ENCODE results near the gene DACT3. TPM values are rescaled to one million over a fixed set of nuclear protein-coding genes. Genes with fewer than 3 reads are reported as not detected.
A peak's percentile ranks its signal among the peaks of the same experiment; 100 is the strongest.

The DACT3 gene
- total RNA-seq, 1 donor from 2014 or later = 3.4 TPM

GRCh38 chr19:46600384-46601317 lies 60.3 kb downstream of the DACT3 start:
- DNase-seq (ENCODE audit: low spot score) = peak; percentile 98

DNA sequence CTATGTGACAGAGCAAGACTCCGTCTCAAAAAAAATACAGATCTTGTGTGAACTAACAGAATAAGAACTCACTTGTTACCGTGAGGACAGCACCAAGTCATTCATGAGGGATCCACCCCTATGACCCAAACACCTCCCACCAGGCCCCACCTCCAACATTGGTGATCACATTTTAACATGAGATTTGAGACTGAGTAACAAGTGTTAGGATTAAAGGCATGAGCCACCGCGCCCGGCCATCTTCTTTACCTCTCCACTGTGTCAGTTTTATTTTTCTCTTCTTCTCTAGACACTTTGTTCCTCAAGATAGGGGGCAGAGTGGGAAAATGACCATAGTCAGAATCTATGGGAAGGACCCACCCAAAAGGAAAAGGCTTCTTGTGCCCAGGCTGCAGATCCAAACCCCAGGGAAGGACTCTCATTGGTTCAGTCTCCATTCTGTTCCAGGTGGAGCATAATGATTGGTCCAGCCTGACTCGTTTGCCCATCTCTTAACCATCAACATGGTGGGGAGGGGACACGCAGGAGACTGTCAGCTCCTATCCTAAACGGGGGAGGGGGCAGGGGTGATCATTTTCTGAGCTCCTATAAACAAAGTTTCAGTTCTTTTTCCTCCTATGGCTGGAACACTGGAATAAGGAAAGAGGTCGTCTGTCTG lies 61.1 kb downstream of the DACT3 start:
- no peak for DNase-seq (ENCODE audit: low spot score)

- no peak for DNase-seq (ENCODE audit: low spot score)
These were observed 62.5 kb downstream of the DACT3 start for GRCh38 chr19:46598372-46598917.

Small RNAs within 50 kb of the gene (microRNA-seq; reads per million reads assigned to microRNA genes)
- gene MIR320E (ENCODE audit: borderline number of aligned reads) = 4.4 reads per million

Other genes with a start within 250 kb of the DACT3 start
- gene CCDC8, start 247.6 kb downstream of the DACT3 start, total RNA-seq = 2.9 TPM
- not detected for gene PNMA8C, start 232.2 kb downstream of the DACT3 start, total RNA-seq
- gene PNMA8A, start 189.6 kb downstream of the DACT3 start, total RNA-seq = 1.2 TPM
- 2.5 TPM for gene PNMA8B, start 165.3 kb downstream of the DACT3 start, total RNA-seq
- gene CALM3, start 59.9 kb downstream of the DACT3 start, total RNA-seq = 125 TPM
- 7.2 TPM for gene PTGIR, start 36.1 kb downstream of the DACT3 start, total RNA-seq
- gene GNG8, start 25.0 kb downstream of the DACT3 start, total RNA-seq = not detected
- gene PRKD2, start 55.9 kb upstream of the DACT3 start, total RNA-seq = 43.2 TPM
- gene FKRP, start 84.9 kb upstream of the DACT3 start, total RNA-seq = 13.2 TPM
- 72.9 TPM for gene STRN4, start 85.3 kb upstream of the DACT3 start, total RNA-seq
- gene SLC1A5, start 127.4 kb upstream of the DACT3 start, total RNA-seq = 168 TPM
- gene AP2S1, start 189.7 kb upstream of the DACT3 start, total RNA-seq = 228 TPM
- 53.3 TPM for gene ARHGAP35, start 199.8 kb upstream of the DACT3 start, total RNA-seq